ENCODE measurements around the gene ADGRG2. TPM values are rescaled to one million over a fixed set of nuclear protein-coding genes. Genes with fewer than 3 reads are reported as not detected.

The ADGRG2 gene
- total RNA-seq, 1 experiment from 2014 or later = not detected

- CTCF ChIA-PET = no interaction called here
- no peaks in the 10 kb centered on the region for H3K79me2 ChIP-seq (ENCODE audit: insufficient read depth, low read length)
- H2AFZ ChIP-seq (ENCODE audit: low read depth, low read length, poor library complexity, severe bottlenecking) = no peak overlapping the region
Observed at GRCh38 chrX:19089555-19090040, 32.7 kb downstream of the ADGRG2 start.

More at GRCh38 chrX:19089555-19090040, 32.7 kb downstream of the ADGRG2 start:
- ChIA-PET RAD21 (ENCODE audit: low non-redundant PET in 1 of 2, low total read pairs in 2 of 2, uncharacterized antibody in 2 of 2, unreplicated experiment in 2 of 2) (no interaction called here), POLR2A (no interaction called here)
- Histone ChIP-seq H3K4me1 (ENCODE audit: control insufficient read depth in 1 of 2, insufficient read depth in 2 of 2, low read length in 2 of 2) (no peaks in the 10 kb centered on the region), H3K36me3 (ENCODE audit: control insufficient read depth in 1 of 2, insufficient read depth in 2 of 2, low read length in 2 of 2) (no peaks in the 10 kb centered on the region), H3K4me3 (replicated peaks in 1 of 2; ENCODE audit: low read depth in 1 of 2, low read length in 2 of 2) (no peak overlapping the region), H3K27me3 (ENCODE audit: insufficient read depth, low read length) (no peaks in the 10 kb centered on the region), H4K20me1 (ENCODE audit: insufficient read depth) (no peaks in the 10 kb centered on the region), H3K27ac (ENCODE audit: low read depth, low read length) (no peak overlapping the region), H3K9ac (ENCODE audit: low read length) (no peak overlapping the region), H3K9me2 (ENCODE audit: insufficient read depth) (no peaks in the 10 kb centered on the region), H3K4me2 (ENCODE audit: low read length) (no peak overlapping the region), H3K9me3 (ENCODE audit: control insufficient read depth in 1 of 2, insufficient read depth in 1 of 2, low read depth in 1 of 2, low read length in 2 of 2) (no peaks in the 10 kb centered on the region)
- BruUV-seq (replicated peaks) = no TSS peak
- intact Hi-C loops (cut with micrococcal nuclease) = no loop called here
- DNase-seq (ENCODE audit: low read depth, low spot score) (no peak), ATAC-seq (no peak)
- TF ChIP-seq EZH2 (IDR thresholded peaks at IDR 0.05) = no peak
- TF ChIP-seq ELF1 (IDR thresholded peaks at IDR 0.05; ENCODE audit: borderline replicate concordance, low read depth) = no peak
- TF ChIP-seq POLR2AphosphoS5 (IDR thresholded peaks at IDR 0.05; ENCODE audit: low read depth, low read length) = no peak
- no peak for TF ChIP-seq POLR2A (IDR thresholded peaks at IDR 0.05; ENCODE audit: borderline replicate concordance, extremely low read depth, insufficient read depth, insufficient read length)
- TF ChIP-seq ZBTB33 (IDR thresholded peaks at IDR 0.05; ENCODE audit: extremely low read depth, insufficient replicate concordance, low read length) = no peak
- no peak for TF ChIP-seq TCF7L2 (IDR thresholded peaks at IDR 0.05; ENCODE audit: borderline replicate concordance, extremely low read depth, insufficient read depth, insufficient read length)
- TF ChIP-seq RAD21 (IDR thresholded peaks at IDR 0.05; ENCODE audit: low read depth) = no peak
- TF ChIP-seq CBX3 (IDR thresholded peaks at IDR 0.05; ENCODE audit: low read depth) = no peak
- TF ChIP-seq EGR1 (IDR thresholded peaks at IDR 0.05; ENCODE audit: low read depth) = no peak
- TF ChIP-seq SRF (IDR thresholded peaks at IDR 0.05; ENCODE audit: low read depth) = no peak
- TF ChIP-seq SP1 (IDR thresholded peaks at IDR 0.05; ENCODE audit: low read depth) = no peak
- no peak for TF ChIP-seq ATF3 (IDR thresholded peaks at IDR 0.05)
- no peak for TF ChIP-seq CTCF (IDR thresholded peaks at IDR 0.05 in 2 of 3, conservative IDR thresholded peaks at IDR 0.05 in 1 of 3; ENCODE audit: borderline replicate concordance in 1 of 3, insufficient read depth in 1 of 3, low read depth in 2 of 3, low read length in 2 of 3)
- no peak for TF ChIP-seq SIN3A (IDR thresholded peaks at IDR 0.05; ENCODE audit: low read depth)
- TF ChIP-seq ZFX (IDR thresholded peaks at IDR 0.05) = no peak
- no peak for TF ChIP-seq ZNF274 (IDR thresholded peaks at IDR 0.05; ENCODE audit: low read depth, low read length)
- TF ChIP-seq FOSL1 (IDR thresholded peaks at IDR 0.05; ENCODE audit: low read depth) = no peak
- TF ChIP-seq JUND (IDR thresholded peaks at IDR 0.05) = no peak
- no peak for TF ChIP-seq CEBPB (IDR thresholded peaks at IDR 0.05; ENCODE audit: low read depth)

All from HCT116 (cell line).